HFFc6 (cell line): ENCODE results near the gene SFTPB. TPM values are rescaled to one million over a fixed set of nuclear protein-coding genes. Genes with fewer than 3 reads are reported as not detected.

Experiments
- DNase-seq: peaks from one replicate; pipeline ENCODE4 v3.0.0-alpha.2; 2018
- H3K27ac Mint-ChIP-seq: 2 replicates; pipeline ENCODE4 v1.8.0; 2020; ENCODE audit warnings: mild to moderate bottlenecking, mixed read lengths
- H3K27me3 Mint-ChIP-seq: 2 replicates; pipeline ENCODE4 v1.8.0; 2021; ENCODE audit warnings: mild to moderate bottlenecking, moderate library complexity, mixed read lengths; ENCODE audit not compliant: insufficient read depth
- H3K36me3 Mint-ChIP-seq: 2 replicates; pipeline ENCODE4 v1.8.0; 2021; ENCODE audit warnings: low read depth, mixed read lengths
- H3K4me1 Mint-ChIP-seq: 2 replicates; pipeline ENCODE4 v1.8.0; 2020; ENCODE audit warnings: low read depth, mixed read lengths
- H3K4me3 Mint-ChIP-seq: 2 replicates; pipeline ENCODE4 v1.8.0; 2020; ENCODE audit warnings: mild to moderate bottlenecking, moderate library complexity, mixed read lengths
- H3K9me3 Mint-ChIP-seq: 2 replicates; pipeline ENCODE4 v1.8.0; 2020; ENCODE audit warnings: mild to moderate bottlenecking, mixed read lengths
- CTCF ChIP-seq: fragments of 200-600 bp; sonication (generic); IDR thresholded peaks from 2 replicates; pipeline ENCODE4 v1.5.0; 2021; ENCODE audit warnings: antibody characterized with exemption, mild to moderate bottlenecking
- total RNA-seq, 6 experiments: library from RNA; stranded (reverse); fragmentation: NEBNext Ultra II Directional; extraction: Animal tissue kit (Norgen Biotek cat#: 25700); gene quantifications; 2 replicates in 1 of 6; 3 replicates in 5 of 6; pipeline ENCODE4 v1.2.3, GENCODE V29; 2021

Gene SFTPB
- total RNA-seq, 6 experiments from 2014 or later = not detected

- Mint-ChIP-seq H3K4me3 (no peak overlapping the region), H3K9me3 (no peaks in the 10 kb centered on the region), H3K36me3 (no peaks in the 10 kb centered on the region), H3K4me1 (peaks cover 43% of the 10 kb centered on the region), H3K27ac (no peak overlapping the region), H3K27me3 (peaks cover 12% of the 10 kb centered on the region; the same call in 1 of the 2 replicates)
- TF ChIP-seq CTCF = no peak
- DNase-seq = no peak
These were observed 31.3 kb upstream of the SFTPB start for GRCh38 chr2:85699325-85699724.

- H3K9me3 Mint-ChIP-seq = no peaks in the 10 kb centered on the region
- TF ChIP-seq CTCF = no peak
- H3K36me3 Mint-ChIP-seq = no peaks in the 10 kb centered on the region
- H3K27ac Mint-ChIP-seq = no peak overlapping the region
- peaks cover 38% of the 10 kb centered on the region for H3K4me1 Mint-ChIP-seq
- H3K27me3 Mint-ChIP-seq = peaks cover 12% of the 10 kb centered on the region; the same call in 1 of the 2 replicates
- no peak overlapping the region for H3K4me3 Mint-ChIP-seq
- DNase-seq = no peak
These were observed 30.9 kb upstream of the SFTPB start for GRCh38 chr2:85698880-85699254.

DNA sequence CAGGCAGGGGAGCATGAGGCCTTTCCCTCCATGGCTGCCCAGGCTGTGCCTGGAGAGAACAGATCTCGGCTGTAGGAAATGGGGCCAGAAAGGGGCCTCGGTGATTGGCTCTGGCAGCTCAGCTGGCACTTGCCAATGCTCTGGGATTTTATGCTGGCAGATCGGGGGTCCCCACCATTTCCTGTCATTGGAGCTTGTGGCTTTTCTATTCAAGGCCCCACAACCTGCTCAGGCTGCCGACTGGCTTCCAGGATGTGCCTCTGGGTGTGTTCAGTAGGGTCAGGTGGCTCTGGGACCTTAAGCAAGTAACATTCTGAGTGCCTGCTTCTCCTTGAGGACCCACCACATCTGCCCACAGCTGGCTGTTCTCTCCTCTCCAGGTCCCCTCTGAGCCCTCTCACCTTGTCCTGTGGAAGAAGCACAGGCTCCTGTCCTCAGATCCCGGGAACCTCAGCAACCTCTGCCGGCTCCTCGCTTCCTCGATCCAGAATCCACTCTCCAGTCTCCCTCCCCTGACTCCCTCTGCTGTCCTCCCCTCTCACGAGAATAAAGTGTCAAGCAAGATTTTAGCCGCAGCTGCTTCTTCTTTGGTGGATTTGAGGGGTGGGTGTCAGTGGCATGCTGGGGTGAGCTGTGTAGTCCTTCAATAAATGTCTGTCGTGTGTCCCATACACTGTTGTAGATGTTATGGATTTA, 30.3 kb upstream of the SFTPB start:
- no peaks in the 10 kb centered on the region for H3K36me3 Mint-ChIP-seq
- H3K27me3 Mint-ChIP-seq = peaks cover 12% of the 10 kb centered on the region; the same call in 1 of the 2 replicates
- no peaks in the 10 kb centered on the region for H3K9me3 Mint-ChIP-seq
- no peak for TF ChIP-seq CTCF
- peaks cover 33% of the 10 kb centered on the region for H3K4me1 Mint-ChIP-seq
- no peak overlapping the region for H3K4me3 Mint-ChIP-seq
- DNase-seq = no peak
- no peak overlapping the region for H3K27ac Mint-ChIP-seq

DNA sequence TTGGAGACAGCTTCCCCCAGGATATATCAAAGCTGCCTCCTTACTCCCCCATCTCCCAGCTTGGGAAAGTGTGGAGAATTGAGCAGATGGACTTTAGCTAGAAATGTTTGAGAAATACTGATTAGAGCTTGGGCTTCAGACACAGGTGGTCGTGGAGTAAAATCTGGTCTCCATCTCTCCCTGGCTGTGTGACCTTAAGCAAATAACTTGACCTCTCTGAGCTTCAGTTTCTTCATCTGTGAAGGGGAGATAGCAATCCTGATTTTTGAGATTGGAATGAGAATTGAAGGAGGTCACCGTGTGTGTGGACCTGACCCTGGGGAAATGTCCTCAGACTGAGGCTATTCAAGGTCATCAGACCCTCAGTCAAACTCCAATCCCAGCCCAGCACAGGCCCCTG, 29.7 kb upstream of the SFTPB start:
- no peak for TF ChIP-seq CTCF
- H3K27ac Mint-ChIP-seq = no peak overlapping the region
- no peaks in the 10 kb centered on the region for H3K36me3 Mint-ChIP-seq
- no peak for DNase-seq
- H3K27me3 Mint-ChIP-seq = peaks cover 11% of the 10 kb centered on the region; the same call in 1 of the 2 replicates
- H3K4me1 Mint-ChIP-seq = peaks cover 27% of the 10 kb centered on the region
- no peak overlapping the region for H3K4me3 Mint-ChIP-seq
- H3K9me3 Mint-ChIP-seq = no peaks in the 10 kb centered on the region

DNA sequence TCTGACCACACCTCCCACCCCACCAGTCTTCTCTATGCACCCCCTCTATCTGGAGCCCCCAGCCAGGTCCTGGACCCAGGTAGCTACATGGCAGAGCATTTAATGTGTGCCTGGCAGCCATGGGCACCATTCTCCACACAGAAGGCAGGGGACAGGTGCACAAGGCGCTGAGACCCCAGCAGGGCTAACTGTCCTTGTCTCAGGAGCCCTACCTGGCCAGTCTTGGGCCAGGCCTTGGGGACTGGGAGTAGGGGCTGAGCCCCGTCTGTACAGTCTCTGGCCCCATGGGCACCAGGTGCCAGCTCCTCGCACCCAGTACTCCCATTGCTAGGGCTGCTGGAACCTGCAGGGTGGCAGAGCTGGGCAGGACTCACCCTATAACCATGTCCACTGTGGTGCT, 29.1 kb upstream of the SFTPB start:
- Mint-ChIP-seq H3K9me3 (no peaks in the 10 kb centered on the region), H3K36me3 (no peaks in the 10 kb centered on the region), H3K4me1 (peaks cover 21% of the 10 kb centered on the region), H3K4me3 (no peak overlapping the region), H3K27ac (no peak overlapping the region), H3K27me3 (peaks cover 10% of the 10 kb centered on the region; the same call in 1 of the 2 replicates)
- no peak for DNase-seq
- no peak for TF ChIP-seq CTCF
